Central memory CD8-positive, alpha-beta T cell (primary cell): Measurements from ENCODE around the gene ASXL3.

Experiments used
- ATAC-seq: fragments of 150-1000 bp; cut with Tn5 transposase; replicated peaks from 2 replicates; pipeline ENCODE4 v1.10.0; 2022; ENCODE audit warnings: mild to moderate bottlenecking, moderate FRiP score, moderate number of reproducible peaks; ENCODE audit not compliant: poor library complexity, severe bottlenecking; ENCODE audit errors: extremely low read depth
- DNase-seq, 2 donors: peaks; one replicate each; pipeline ENCODE4 v3.0.0; 2021; ENCODE audit warnings: low spot score in 2 of 2
- H3K27ac Mint-ChIP-seq: one replicate; pipeline ENCODE4 v1.8.0; 2022; ENCODE audit warnings: low read depth, mild to moderate bottlenecking, moderate library complexity, mixed read lengths
- H3K27me3 Mint-ChIP-seq: one replicate; pipeline ENCODE4 v1.8.0; 2022; ENCODE audit warnings: mixed read lengths
- H3K36me3 Mint-ChIP-seq: one replicate; pipeline ENCODE4 v1.8.0; 2022; ENCODE audit warnings: mild to moderate bottlenecking, moderate library complexity, mixed read lengths; ENCODE audit not compliant: insufficient read depth
- H3K4me1 Mint-ChIP-seq: one replicate; pipeline ENCODE4 v1.8.0; 2022; ENCODE audit warnings: mixed read lengths
- H3K4me3 Mint-ChIP-seq: one replicate; pipeline ENCODE4 v1.8.0; 2022; ENCODE audit warnings: mild to moderate bottlenecking, moderate library complexity, mixed read lengths
- H3K9me3 Mint-ChIP-seq: one replicate; pipeline ENCODE4 v1.8.0; 2022; ENCODE audit warnings: mixed read lengths

Gene ASXL3

GRCh38 chr18:33641141-33641540, 63.1 kb downstream of the ASXL3 start:
- Mint-ChIP-seq H3K27ac (no peak overlapping the region), H3K4me3 (no peak overlapping the region), H3K4me1 (no peaks in the 10 kb centered on the region), H3K9me3 (peaks cover 5% of the 10 kb centered on the region), H3K36me3 (no peaks in the 10 kb centered on the region), H3K27me3 (no peaks in the 10 kb centered on the region)
- DNase-seq (no peak), ATAC-seq (no peak)

GRCh38 chr18:33644494-33644893, 66.5 kb downstream of the ASXL3 start:
- Mint-ChIP-seq H3K9me3 (no peaks in the 10 kb centered on the region), H3K27me3 (no peaks in the 10 kb centered on the region), H3K4me3 (no peak overlapping the region), H3K4me1 (no peaks in the 10 kb centered on the region), H3K36me3 (no peaks in the 10 kb centered on the region), H3K27ac (no peak overlapping the region)
- DNase-seq (no peak), ATAC-seq (no peak)

GRCh38 chr18:33647365-33647764, 69.3 kb downstream of the ASXL3 start:
- H3K9me3 Mint-ChIP-seq, result no peaks in the 10 kb centered on the region
- no peak for ATAC-seq
- no peak for DNase-seq
- H3K4me1 Mint-ChIP-seq, result no peaks in the 10 kb centered on the region
- no peak overlapping the region for H3K27ac Mint-ChIP-seq
- no peaks in the 10 kb centered on the region for H3K36me3 Mint-ChIP-seq
- H3K4me3 Mint-ChIP-seq, result no peak overlapping the region
- H3K27me3 Mint-ChIP-seq, result no peaks in the 10 kb centered on the region

GRCh38 chr18:33652635-33653034, 74.6 kb downstream of the ASXL3 start:
- no peaks in the 10 kb centered on the region for H3K27me3 Mint-ChIP-seq
- no peaks in the 10 kb centered on the region for H3K36me3 Mint-ChIP-seq
- peaks cover 11% of the 10 kb centered on the region for H3K9me3 Mint-ChIP-seq
- DNase-seq, result no peak
- no peak overlapping the region for H3K4me3 Mint-ChIP-seq
- no peaks in the 10 kb centered on the region for H3K4me1 Mint-ChIP-seq
- no peak for ATAC-seq
- no peak overlapping the region for H3K27ac Mint-ChIP-seq

- Mint-ChIP-seq H3K27ac (no peak overlapping the region), H3K9me3 (peaks cover 11% of the 10 kb centered on the region), H3K4me3 (no peak overlapping the region), H3K36me3 (no peaks in the 10 kb centered on the region), H3K27me3 (no peaks in the 10 kb centered on the region), H3K4me1 (no peaks in the 10 kb centered on the region)
- DNase-seq, result no peak
- no peak for ATAC-seq
Measured at GRCh38 chr18:33653231-33653630, 75.2 kb downstream of the ASXL3 start.

GRCh38 chr18:33656889-33657448, 79.0 kb downstream of the ASXL3 start:
- no peak for ATAC-seq
- H3K27ac Mint-ChIP-seq, result no peak overlapping the region

GRCh38 chr18:33660696-33661310, 82.8 kb downstream of the ASXL3 start:
- no peaks in the 10 kb centered on the region for H3K36me3 Mint-ChIP-seq
- no peak for DNase-seq
- peaks cover 5% of the 10 kb centered on the region for H3K9me3 Mint-ChIP-seq
- ATAC-seq, result no peak
- no peak overlapping the region for H3K4me3 Mint-ChIP-seq
- no peak overlapping the region for H3K27ac Mint-ChIP-seq
- no peaks in the 10 kb centered on the region for H3K27me3 Mint-ChIP-seq
- no peaks in the 10 kb centered on the region for H3K4me1 Mint-ChIP-seq

More at GRCh38 chr18:33656889-33657448, 79.0 kb downstream of the ASXL3 start:
- no peaks in the 10 kb centered on the region for H3K4me1 Mint-ChIP-seq
- H3K9me3 Mint-ChIP-seq, result peaks cover 11% of the 10 kb centered on the region
- no peak for DNase-seq
- no peaks in the 10 kb centered on the region for H3K36me3 Mint-ChIP-seq
- H3K27me3 Mint-ChIP-seq, result no peaks in the 10 kb centered on the region
- H3K4me3 Mint-ChIP-seq, result no peak overlapping the region

- Mint-ChIP-seq H3K27me3 (no peaks in the 10 kb centered on the region), H3K36me3 (no peaks in the 10 kb centered on the region)
Measured at GRCh38 chr18:33664241-33664874, 86.3 kb downstream of the ASXL3 start.

GRCh38 chr18:33665187-33665586, 87.2 kb downstream of the ASXL3 start:
- ATAC-seq (no peak), DNase-seq (no peak)
- H3K27ac Mint-ChIP-seq, result no peak overlapping the region
- no peaks in the 10 kb centered on the region for H3K27me3 Mint-ChIP-seq
- H3K4me1 Mint-ChIP-seq, result no peaks in the 10 kb centered on the region
- H3K4me3 Mint-ChIP-seq, result no peak overlapping the region
- peaks cover 6% of the 10 kb centered on the region for H3K9me3 Mint-ChIP-seq
- H3K36me3 Mint-ChIP-seq, result no peaks in the 10 kb centered on the region

More at GRCh38 chr18:33664241-33664874, 86.3 kb downstream of the ASXL3 start:
- Mint-ChIP-seq H3K27ac (no peak overlapping the region), H3K4me3 (no peak overlapping the region), H3K9me3 (peaks cover 6% of the 10 kb centered on the region), H3K4me1 (no peaks in the 10 kb centered on the region)
- DNase-seq, result no peak
- no peak for ATAC-seq

- DNase-seq, result no peak
- H3K9me3 Mint-ChIP-seq, result peaks cover 6% of the 10 kb centered on the region
Measured at GRCh38 chr18:33665641-33666040, 87.6 kb downstream of the ASXL3 start.

GRCh38 chr18:33666915-33667314, 88.9 kb downstream of the ASXL3 start:
- Mint-ChIP-seq H3K27ac (no peak overlapping the region), H3K4me3 (no peak overlapping the region), H3K9me3 (peaks cover 7% of the 10 kb centered on the region), H3K27me3 (no peaks in the 10 kb centered on the region), H3K4me1 (no peaks in the 10 kb centered on the region), H3K36me3 (no peaks in the 10 kb centered on the region)
- DNase-seq, result no peak
- no peak for ATAC-seq

More at GRCh38 chr18:33665641-33666040, 87.6 kb downstream of the ASXL3 start:
- Mint-ChIP-seq H3K4me1 (no peaks in the 10 kb centered on the region), H3K4me3 (no peak overlapping the region), H3K27ac (no peak overlapping the region), H3K27me3 (no peaks in the 10 kb centered on the region), H3K36me3 (no peaks in the 10 kb centered on the region)
- ATAC-seq, result no peak

GRCh38 chr18:33669589-33669988, 91.6 kb downstream of the ASXL3 start:
- Mint-ChIP-seq H3K36me3 (no peaks in the 10 kb centered on the region), H3K27ac (no peak overlapping the region), H3K9me3 (peaks cover 15% of the 10 kb centered on the region), H3K4me1 (no peaks in the 10 kb centered on the region), H3K4me3 (no peak overlapping the region), H3K27me3 (no peaks in the 10 kb centered on the region)
- no peak for DNase-seq
- no peak for ATAC-seq

GRCh38 chr18:33670029-33670428, 92.0 kb downstream of the ASXL3 start:
- no peak overlapping the region for H3K4me3 Mint-ChIP-seq
- no peaks in the 10 kb centered on the region for H3K4me1 Mint-ChIP-seq
- no peak for ATAC-seq
- H3K9me3 Mint-ChIP-seq, result peaks cover 15% of the 10 kb centered on the region
- no peaks in the 10 kb centered on the region for H3K36me3 Mint-ChIP-seq
- no peak overlapping the region for H3K27ac Mint-ChIP-seq
- no peak for DNase-seq
- no peaks in the 10 kb centered on the region for H3K27me3 Mint-ChIP-seq
